Right lobe of liver (tissue), 4 donors: ENCODE results near the gene SLU7.

Experiments used
- POLR2A ChIP-seq: fragments of 450-650 bp; IDR thresholded peaks from one replicate; pipeline ENCODE4 v1.6.1; 2017; ENCODE audit warnings: antibody characterized with exemption, mild to moderate bottlenecking
- TF ChIP-seq, protein P1 (sequence below), 4 donors: fragments of 200-600 bp in 3 of 4; fragments of 450-650 bp in 1 of 4; IDR thresholded peaks; one replicate each; pipeline versions ENCODE4 v1.5.1 to v1.8.0; 2016 to 2022; ENCODE audit warnings: antibody characterized with exemption in 4 of 4, mild to moderate bottlenecking in 2 of 4
- donor health status: DM: no; HTN: no; CAD: no.
- donor health status: DM: no; HTN: no; CAD: no.
- donor health status: DM: no; HTN: yes; CAD: no.

DNA sequence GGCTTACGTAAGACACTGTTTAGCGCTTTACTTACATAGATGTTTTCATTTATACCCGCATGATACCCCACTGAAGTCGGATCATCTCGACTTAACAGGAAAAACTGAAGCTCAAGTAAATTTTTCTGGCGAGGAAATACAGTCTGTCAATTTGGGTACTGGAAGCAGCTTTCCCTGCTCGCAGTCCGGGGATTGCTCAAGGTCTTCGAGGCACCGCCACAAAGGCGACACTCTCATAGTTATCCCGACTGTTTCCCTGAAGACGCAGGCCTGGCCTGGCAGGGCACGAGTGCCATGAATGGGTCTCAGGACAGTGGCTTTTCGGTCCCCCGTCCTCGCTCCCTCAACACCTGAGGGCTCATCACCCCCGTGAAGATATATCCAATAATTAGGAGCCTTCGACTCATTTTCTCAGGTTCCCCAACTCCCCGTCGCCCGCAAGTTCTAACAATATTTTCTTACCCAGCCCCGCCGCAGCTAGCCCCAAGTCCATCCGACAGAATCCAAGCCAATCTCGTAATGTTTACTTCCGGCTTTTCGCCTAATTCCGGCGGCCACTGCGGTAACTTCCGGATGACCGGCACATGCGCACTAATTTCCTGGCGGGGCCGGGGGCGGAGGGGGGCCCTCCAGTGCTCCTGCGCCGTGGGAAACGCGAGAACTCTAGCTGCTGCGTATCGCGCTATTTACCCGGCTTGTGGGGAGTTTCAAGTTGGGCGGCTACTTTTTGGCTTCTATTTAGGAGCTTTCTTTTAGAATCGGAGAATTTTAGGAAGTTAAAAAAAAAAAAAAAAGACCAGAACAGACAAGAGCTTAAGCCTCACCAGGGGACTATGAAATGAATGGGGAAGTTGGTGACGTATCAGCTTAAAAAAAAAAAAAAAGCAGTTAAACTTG is at the start of gene SLU7:
- TF ChIP-seq POLR2A: peak; percentile 65
- TF ChIP-seq, protein P1, sequence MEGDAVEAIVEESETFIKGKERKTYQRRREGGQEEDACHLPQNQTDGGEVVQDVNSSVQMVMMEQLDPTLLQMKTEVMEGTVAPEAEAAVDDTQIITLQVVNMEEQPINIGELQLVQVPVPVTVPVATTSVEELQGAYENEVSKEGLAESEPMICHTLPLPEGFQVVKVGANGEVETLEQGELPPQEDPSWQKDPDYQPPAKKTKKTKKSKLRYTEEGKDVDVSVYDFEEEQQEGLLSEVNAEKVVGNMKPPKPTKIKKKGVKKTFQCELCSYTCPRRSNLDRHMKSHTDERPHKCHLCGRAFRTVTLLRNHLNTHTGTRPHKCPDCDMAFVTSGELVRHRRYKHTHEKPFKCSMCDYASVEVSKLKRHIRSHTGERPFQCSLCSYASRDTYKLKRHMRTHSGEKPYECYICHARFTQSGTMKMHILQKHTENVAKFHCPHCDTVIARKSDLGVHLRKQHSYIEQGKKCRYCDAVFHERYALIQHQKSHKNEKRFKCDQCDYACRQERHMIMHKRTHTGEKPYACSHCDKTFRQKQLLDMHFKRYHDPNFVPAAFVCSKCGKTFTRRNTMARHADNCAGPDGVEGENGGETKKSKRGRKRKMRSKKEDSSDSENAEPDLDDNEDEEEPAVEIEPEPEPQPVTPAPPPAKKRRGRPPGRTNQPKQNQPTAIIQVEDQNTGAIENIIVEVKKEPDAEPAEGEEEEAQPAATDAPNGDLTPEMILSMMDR (IDR thresholded peaks at IDR 0.05): no peak
